ENCODE data around the gene FOXD1. TPM values are rescaled to one million over a fixed set of nuclear protein-coding genes. Genes with fewer than 3 reads are reported as not detected.
A peak's percentile ranks its signal among the peaks of the same experiment; 100 is the strongest.

FOXD1 gene
- total and polyA plus RNA-seq, 2 of the 4 experiments (the other 2 are of a cell fraction): 3.2 to 23.1 TPM

GRCh38 chr5:73431204-73431851 lies 17.2 kb downstream of the FOXD1 start:
- Histone ChIP-seq H4K20me1 (ENCODE audit: insufficient read depth, low read length) (no peaks in the 10 kb centered on the region), H2BK15ac (ENCODE audit: low read depth, low read length) (no peak overlapping the region), H3K4ac (ENCODE audit: low read depth, low read length) (no peak overlapping the region), H2AK5ac (ENCODE audit: low read depth, low read length) (no peak overlapping the region), H3K23ac (ENCODE audit: low read depth, low read length) (no peak overlapping the region), H2BK20ac (ENCODE audit: low read depth, low read length) (no peak overlapping the region), H3K79me1 (ENCODE audit: low read depth in 1 of 2, low read length in 2 of 2) (0 out of 4 replicates have a peak, but pooled peaks cover 0 to 10% of the 10 kb centered on the region in 2 experiments), H3K36me3 (ENCODE audit: control insufficient read depth, insufficient read depth, low read length) (no peaks in the 10 kb centered on the region), H2AFZ (replicated peaks; ENCODE audit: low read length, poor library complexity) (no peak overlapping the region), H3K18ac (ENCODE audit: low read depth, low read length) (no peak overlapping the region), H4K5ac (ENCODE audit: low read depth, low read length) (no peak overlapping the region), H2AK9ac (replicated peaks; ENCODE audit: low read depth, low read length, poor library complexity) (no peak overlapping the region), H3K4me2 (ENCODE audit: low read depth, low read length) (no peak overlapping the region), H3K4me3 (ENCODE audit: insufficient read depth, low read depth, low read length) (no peak overlapping the region), H4K91ac (ENCODE audit: insufficient read depth, low read depth, low read length) (no peak overlapping the region), H2BK5ac (ENCODE audit: low read depth, low read length, poor library complexity, severe bottlenecking) (no peak overlapping the region), H4K8ac (ENCODE audit: low read depth in 2 of 2, low read length in 2 of 2) (no peak overlapping the region), H3K9ac (ENCODE audit: low read depth, low read length) (no peak overlapping the region), H3K9me3 (ENCODE audit: control insufficient read depth, insufficient read depth, low read length) (no peaks in the 10 kb centered on the region), H3K56ac (ENCODE audit: extremely low read depth, insufficient read depth, low read length) (no peak overlapping the region), H3K27me3 (ENCODE audit: control insufficient read depth, insufficient read depth, low read length) (no peaks in the 10 kb centered on the region), H3K14ac (replicated peaks; ENCODE audit: low read depth, low read length) (no peak overlapping the region), H2BK120ac (ENCODE audit: low read depth, low read length) (no peak overlapping the region), H3K9me1 (ENCODE audit: insufficient read depth, low read length) (no peaks in the 10 kb centered on the region; the same call in 1 of the 2 replicates), H3K4me1 (ENCODE audit: control insufficient read depth, insufficient read depth, low read length) (peaks cover 5% of the 10 kb centered on the region), H3K27ac (ENCODE audit: insufficient read depth, low read length) (no peak overlapping the region)
- CTCF ChIA-PET: no interaction called here
- TF ChIP-seq FOS (IDR thresholded peaks at IDR 0.05; ENCODE audit: low read depth, low read length): no peak
- peak; percentile 52; the same call in 1 of the 2 replicates for TF ChIP-seq CEBPB (IDR thresholded peaks at IDR 0.05; ENCODE audit: low read depth, low read length)
- no TSS peak for BruUV-seq (replicated peaks)
- DNase-seq (no peak), ATAC-seq (ENCODE audit: low read depth) (no peak)
- intact Hi-C loops (cut with micrococcal nuclease) (no loop called here), in situ Hi-C loops (cut with MboI; ENCODE audit: low sequenced_read_pairs) (no loop called here), dilution Hi-C loops (cut with HindIII; ENCODE audit: low sequenced_read_pairs, unreplicated experiment) (no loop called here)
- POLR2A ChIA-PET (ENCODE audit: unreplicated experiment): no interaction called here

All from IMR-90 (cell line).